ENCODE data around the gene TLR9. TPM values are rescaled to one million over a fixed set of nuclear protein-coding genes. Genes with fewer than 3 reads are reported as not detected.

TLR9 gene
- total RNA-seq, 1 experiment from 2014 or later, result 0.44 TPM

DNA sequence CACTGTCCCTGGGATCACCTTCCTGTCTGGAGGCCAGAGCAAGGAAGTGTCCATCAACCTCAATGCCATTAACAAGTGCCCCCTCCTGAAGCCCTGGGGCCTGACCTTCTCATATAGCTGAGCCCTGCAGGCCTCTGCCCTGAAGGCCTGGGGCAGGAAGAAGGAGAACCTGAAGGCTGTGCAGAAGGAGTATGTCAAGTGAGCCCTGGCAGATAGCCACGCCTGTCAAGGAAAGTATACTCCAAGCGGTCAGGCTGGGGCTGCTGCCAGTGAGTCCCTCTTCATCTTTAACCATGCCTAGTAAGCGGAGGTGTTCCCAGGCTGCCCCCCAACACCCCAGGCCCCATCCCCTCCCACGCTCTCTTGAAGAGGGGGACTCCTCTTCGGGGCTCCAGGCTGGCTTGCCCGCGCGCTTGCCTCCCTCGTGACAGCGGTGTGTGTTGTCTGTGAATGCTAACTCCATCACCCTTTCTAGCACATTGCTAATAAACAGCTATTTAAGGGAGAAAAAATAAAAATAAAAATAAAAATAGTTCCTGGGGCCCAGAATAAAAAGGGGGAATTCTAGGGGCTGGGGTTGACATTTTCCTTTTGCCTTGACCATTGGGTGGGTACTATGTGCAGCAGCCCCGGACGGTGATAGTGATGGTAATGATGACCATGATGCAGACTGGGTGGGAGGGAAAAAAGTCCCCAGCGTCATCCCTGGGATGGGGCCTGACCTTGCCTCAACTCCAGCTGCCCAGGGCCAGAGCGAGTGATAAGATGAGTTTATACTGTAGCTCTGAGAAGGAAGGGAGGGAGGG, 30.8 kb downstream of the TLR9 start:
- ChIA-PET CTCF (interaction anchor here (0.6 kb wide), 1 partner anchor 23 kb away, joined by 3 read pairs; no protein-coding TSS in a partner anchor), POLR2A (ENCODE audit: unreplicated experiment) (no interaction called here)
- H3K79me2 ChIP-seq (ENCODE audit: low read depth), result peaks cover 17% of the 10 kb centered on the region
- H3F3A ChIP-seq (ENCODE audit: insufficient read depth, low read depth), result peaks cover 11% of the 10 kb centered on the region
- H4K20me1 ChIP-seq (ENCODE audit: insufficient read depth), result no peaks in the 10 kb centered on the region
- H3K27me3 ChIP-seq (ENCODE audit: insufficient read depth, low read depth), result no peaks in the 10 kb centered on the region
- H3K4me3 ChIP-seq, result no peak overlapping the region
- H2AFZ ChIP-seq, result no peak overlapping the region
- 0 out of 2 replicates have a peak, but pooled peaks cover 4% of the 10 kb centered on the region for H3K36me3 ChIP-seq (ENCODE audit: low read depth)
- H3K27ac ChIP-seq, result no peak overlapping the region
- DNase-seq, result no peak
- BruUV-seq (replicated peaks), result no TSS peak
- H3K9me3 ChIP-seq (ENCODE audit: insufficient read depth, low read depth), result no peaks in the 10 kb centered on the region
- peaks cover 25% of the 10 kb centered on the region for H3K4me1 ChIP-seq (replicated peaks; ENCODE audit: insufficient read depth)
- H3K4me2 ChIP-seq, result no peak overlapping the region
- TF ChIP-seq, protein P1, sequence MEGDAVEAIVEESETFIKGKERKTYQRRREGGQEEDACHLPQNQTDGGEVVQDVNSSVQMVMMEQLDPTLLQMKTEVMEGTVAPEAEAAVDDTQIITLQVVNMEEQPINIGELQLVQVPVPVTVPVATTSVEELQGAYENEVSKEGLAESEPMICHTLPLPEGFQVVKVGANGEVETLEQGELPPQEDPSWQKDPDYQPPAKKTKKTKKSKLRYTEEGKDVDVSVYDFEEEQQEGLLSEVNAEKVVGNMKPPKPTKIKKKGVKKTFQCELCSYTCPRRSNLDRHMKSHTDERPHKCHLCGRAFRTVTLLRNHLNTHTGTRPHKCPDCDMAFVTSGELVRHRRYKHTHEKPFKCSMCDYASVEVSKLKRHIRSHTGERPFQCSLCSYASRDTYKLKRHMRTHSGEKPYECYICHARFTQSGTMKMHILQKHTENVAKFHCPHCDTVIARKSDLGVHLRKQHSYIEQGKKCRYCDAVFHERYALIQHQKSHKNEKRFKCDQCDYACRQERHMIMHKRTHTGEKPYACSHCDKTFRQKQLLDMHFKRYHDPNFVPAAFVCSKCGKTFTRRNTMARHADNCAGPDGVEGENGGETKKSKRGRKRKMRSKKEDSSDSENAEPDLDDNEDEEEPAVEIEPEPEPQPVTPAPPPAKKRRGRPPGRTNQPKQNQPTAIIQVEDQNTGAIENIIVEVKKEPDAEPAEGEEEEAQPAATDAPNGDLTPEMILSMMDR (conservative IDR thresholded peaks at IDR 0.05), result no peak
- TF ChIP-seq EZH2 (IDR thresholded peaks at IDR 0.05; ENCODE audit: low read depth), result no peak
- intact Hi-C loops (cut with micrococcal nuclease; ENCODE audit: unreplicated experiment), result no loop called here
- no peaks in the 10 kb centered on the region for H3K9me2 ChIP-seq (ENCODE audit: insufficient read depth)

DNA sequence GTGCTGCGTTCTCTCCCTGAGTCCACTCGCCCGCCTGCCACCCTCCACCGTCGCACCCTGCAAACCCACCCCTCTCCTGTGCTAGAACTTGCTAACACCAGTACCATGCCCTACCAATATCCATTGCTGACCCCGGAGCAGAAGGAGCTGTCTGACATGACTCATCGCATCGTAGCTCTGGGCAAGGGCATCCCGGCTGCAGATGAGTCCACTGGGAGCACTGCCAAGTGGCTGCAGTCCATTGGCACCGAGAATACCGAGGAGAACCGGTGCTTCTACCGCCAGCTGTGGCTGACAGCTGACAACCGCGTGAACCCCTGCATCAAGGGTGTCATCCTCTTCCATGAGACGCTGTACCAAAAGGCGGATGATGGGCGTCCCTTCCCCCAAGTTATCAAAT, 32.4 kb downstream of the TLR9 start:
- Histone ChIP-seq H2AFZ (no peak overlapping the region), H3K27ac (no peak overlapping the region), H4K20me1 (ENCODE audit: insufficient read depth) (no peaks in the 10 kb centered on the region), H3F3A (ENCODE audit: insufficient read depth, low read depth) (peaks cover 11% of the 10 kb centered on the region), H3K4me3 (no peak overlapping the region), H3K9me2 (ENCODE audit: insufficient read depth) (no peaks in the 10 kb centered on the region), H3K9me3 (ENCODE audit: insufficient read depth, low read depth) (no peaks in the 10 kb centered on the region), H3K27me3 (ENCODE audit: insufficient read depth, low read depth) (no peaks in the 10 kb centered on the region), H3K4me1 (replicated peaks; ENCODE audit: insufficient read depth) (peaks cover 20% of the 10 kb centered on the region), H3K4me2 (no peak overlapping the region), H3K36me3 (ENCODE audit: low read depth) (no peaks in the 10 kb centered on the region), H3K79me2 (ENCODE audit: low read depth) (peaks cover under 1% of the 10 kb centered on the region; the same call in 1 of the 2 replicates)
- intact Hi-C loops (cut with micrococcal nuclease; ENCODE audit: unreplicated experiment), result no loop called here
- ChIA-PET CTCF (no interaction called here), POLR2A (ENCODE audit: unreplicated experiment) (no interaction called here)
- TF ChIP-seq EZH2 (IDR thresholded peaks at IDR 0.05; ENCODE audit: low read depth), result no peak
- TF ChIP-seq, protein P1 (conservative IDR thresholded peaks at IDR 0.05), result no peak
- no TSS peak for BruUV-seq (replicated peaks)
- no peak for DNase-seq

DNA sequence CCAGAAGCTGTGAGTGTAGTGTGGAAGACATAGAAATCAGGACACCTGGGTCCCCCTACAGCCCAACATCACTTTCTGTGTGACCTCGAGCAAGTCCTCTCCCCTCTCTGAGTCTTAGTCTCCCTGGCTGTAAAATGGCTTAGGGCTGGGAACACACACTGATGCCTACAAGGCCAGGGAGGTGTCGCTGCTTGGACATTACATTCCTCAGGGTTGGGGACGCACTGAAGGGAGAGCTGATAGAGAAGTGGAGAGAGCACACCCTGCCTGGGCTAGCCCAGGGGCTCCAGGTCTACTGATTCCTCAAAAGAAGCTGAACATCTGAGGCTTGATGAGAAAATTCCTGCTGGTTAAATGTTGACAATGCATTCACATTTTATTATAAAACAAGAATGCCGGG, 33.8 kb downstream of the TLR9 start:
- Histone ChIP-seq H3K27ac (no peak overlapping the region), H3K9me3 (ENCODE audit: insufficient read depth, low read depth) (no peaks in the 10 kb centered on the region), H2AFZ (no peak overlapping the region), H3F3A (ENCODE audit: insufficient read depth, low read depth) (peaks cover 11% of the 10 kb centered on the region), H3K9me2 (ENCODE audit: insufficient read depth) (no peaks in the 10 kb centered on the region), H3K27me3 (ENCODE audit: insufficient read depth, low read depth) (no peaks in the 10 kb centered on the region), H3K4me1 (replicated peaks; ENCODE audit: insufficient read depth) (peaks cover 9% of the 10 kb centered on the region), H3K36me3 (ENCODE audit: low read depth) (no peaks in the 10 kb centered on the region), H3K79me2 (ENCODE audit: low read depth) (no peaks in the 10 kb centered on the region), H3K4me3 (no peak overlapping the region), H3K4me2 (no peak overlapping the region), H4K20me1 (ENCODE audit: insufficient read depth) (no peaks in the 10 kb centered on the region)
- no peak for TF ChIP-seq EZH2 (IDR thresholded peaks at IDR 0.05; ENCODE audit: low read depth)
- TF ChIP-seq, protein P1 (conservative IDR thresholded peaks at IDR 0.05), result no peak
- DNase-seq, result no peak
- ChIA-PET POLR2A (ENCODE audit: unreplicated experiment) (interaction anchor here (0.5 kb wide), 1 partner anchor 207 kb away, joined by 8 read pairs; no protein-coding TSS in a partner anchor), CTCF (interaction anchor here (0.6 kb wide), 1 partner anchor 11 kb away, joined by 4 read pairs; no protein-coding TSS in a partner anchor)
- no TSS peak for BruUV-seq (replicated peaks)
- intact Hi-C loops (cut with micrococcal nuclease; ENCODE audit: unreplicated experiment), result no loop called here
